Thoracic aorta (tissue), 2 donors: Measurements from ENCODE around the gene HOXD8. TPM values are rescaled to one million over a fixed set of nuclear protein-coding genes. Genes with fewer than 3 reads are reported as not detected.
A peak's percentile ranks its signal among the peaks of the same experiment; 100 is the strongest.

ENCODE experiments used
- ATAC-seq: fragments of 150-250 bp; one replicate; pipeline ENCODE4 v1.8.0; 2017; ENCODE audit warnings: low read depth; ENCODE audit not compliant: insufficient number of reproducible peaks, low FRiP score
- DNase-seq: peaks from one replicate; pipeline ENCODE4 v3.0.0-alpha.2; 2020; ENCODE audit warnings: low spot score
- H3K27ac ChIP-seq, 2 donors: fragments of 200-600 bp; sonication (generic); 1 replicate in 1 of 2; 2 replicates in 1 of 2; pipeline ENCODE4 v1.5.1; 2016; ENCODE audit warnings: mild to moderate bottlenecking in 2 of 2, moderate library complexity in 2 of 2
- H3K27me3 ChIP-seq: fragments of 200-600 bp; sonication (generic); replicated peaks from 2 replicates; pipeline ENCODE4 v1.6.0; 2016; ENCODE audit warnings: mild to moderate bottlenecking; ENCODE audit not compliant: insufficient read depth
- H3K36me3 ChIP-seq: fragments of 200-600 bp; sonication (generic); one replicate; pipeline ENCODE4 v1.5.1; 2016
- H3K4me1 ChIP-seq, 2 donors: fragments of 200-600 bp; sonication (generic); 1 replicate in 1 of 2; 2 replicates in 1 of 2; pipeline versions ENCODE4 v1.5.1 to v1.6.0; 2016; ENCODE audit warnings: low read depth in 2 of 2, mild to moderate bottlenecking in 1 of 2; ENCODE audit not compliant: control insufficient read depth in 1 of 2
- H3K4me3 ChIP-seq: fragments of 200-600 bp; sonication (generic); 2 replicates; pipeline ENCODE4 v1.5.1; 2016; ENCODE audit warnings: mild to moderate bottlenecking
- H3K9me3 ChIP-seq: fragments of 200-600 bp; sonication (generic); 2 replicates; pipeline ENCODE4 v1.5.1; 2016
- total RNA-seq, 2 donors: library from RNA; depleted of rRNA; stranded (reverse); fragments of >200 nt; gene quantifications; one replicate each; pipeline versions ENCODE4 v1.1.0 to v1.2.3, GENCODE V29; 2016
- TF ChIP-seq, protein P1 (sequence below): fragments of 200-600 bp; sonication (generic); IDR thresholded peaks from one replicate; pipeline ENCODE4 v1.5.1; 2019; ENCODE audit warnings: antibody characterized with exemption

Gene HOXD8
- total RNA-seq, 2 donors from 2014 or later: 3.9 to 11.2 TPM

DNA sequence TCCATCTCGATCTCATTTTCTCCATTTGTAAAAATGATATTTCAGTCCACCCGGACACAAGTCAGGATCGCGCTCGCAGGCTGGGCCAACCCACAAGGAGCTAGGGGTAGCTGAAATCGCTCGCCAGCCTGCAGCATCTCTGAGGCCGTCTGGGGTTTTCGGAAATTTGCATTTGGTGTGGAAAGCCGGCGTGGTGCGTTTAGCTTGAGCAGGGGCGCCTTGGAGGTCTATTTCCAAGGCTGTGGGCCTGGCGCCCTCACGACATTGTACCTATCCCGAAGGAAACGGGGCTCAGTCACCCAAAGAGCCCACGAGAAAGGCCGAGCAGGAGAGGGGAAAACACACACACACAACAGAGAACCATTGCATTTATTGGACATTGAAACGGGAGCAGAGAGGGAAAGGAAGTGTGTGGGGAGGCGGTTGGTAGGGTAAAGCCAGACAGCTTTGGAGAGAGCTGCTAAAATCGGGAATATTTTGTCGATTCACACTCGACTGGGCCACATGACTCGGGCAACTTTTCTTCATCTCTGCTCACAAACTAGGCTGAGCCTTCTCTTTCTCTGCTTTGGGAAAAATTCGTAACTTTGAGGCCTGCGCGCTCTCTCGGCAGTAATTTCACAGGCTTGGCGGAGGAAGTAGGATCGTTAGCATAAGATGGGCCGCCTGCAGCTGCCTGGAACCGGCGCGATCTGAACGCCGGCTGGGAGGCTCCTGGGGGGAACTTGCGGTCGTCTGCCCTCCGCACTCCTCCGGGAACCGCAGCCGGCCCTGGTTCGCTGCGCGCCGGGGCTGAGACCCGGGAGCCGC, 1.1 kb upstream of the HOXD8 start:
- Histone ChIP-seq H3K4me3 (peak overlapping the region; percentile 85), H3K27ac (peak overlapping the region in 1 of 2 donors; percentile 91), H3K9me3 (no peaks in the 10 kb centered on the region), H3K36me3 (no peaks in the 10 kb centered on the region), H3K27me3 (no peaks in the 10 kb centered on the region), H3K4me1 (peaks cover 5 to 37% of the 10 kb centered on the region in 2 donors)
- DNase-seq: no peak
- TF ChIP-seq, protein P1, sequence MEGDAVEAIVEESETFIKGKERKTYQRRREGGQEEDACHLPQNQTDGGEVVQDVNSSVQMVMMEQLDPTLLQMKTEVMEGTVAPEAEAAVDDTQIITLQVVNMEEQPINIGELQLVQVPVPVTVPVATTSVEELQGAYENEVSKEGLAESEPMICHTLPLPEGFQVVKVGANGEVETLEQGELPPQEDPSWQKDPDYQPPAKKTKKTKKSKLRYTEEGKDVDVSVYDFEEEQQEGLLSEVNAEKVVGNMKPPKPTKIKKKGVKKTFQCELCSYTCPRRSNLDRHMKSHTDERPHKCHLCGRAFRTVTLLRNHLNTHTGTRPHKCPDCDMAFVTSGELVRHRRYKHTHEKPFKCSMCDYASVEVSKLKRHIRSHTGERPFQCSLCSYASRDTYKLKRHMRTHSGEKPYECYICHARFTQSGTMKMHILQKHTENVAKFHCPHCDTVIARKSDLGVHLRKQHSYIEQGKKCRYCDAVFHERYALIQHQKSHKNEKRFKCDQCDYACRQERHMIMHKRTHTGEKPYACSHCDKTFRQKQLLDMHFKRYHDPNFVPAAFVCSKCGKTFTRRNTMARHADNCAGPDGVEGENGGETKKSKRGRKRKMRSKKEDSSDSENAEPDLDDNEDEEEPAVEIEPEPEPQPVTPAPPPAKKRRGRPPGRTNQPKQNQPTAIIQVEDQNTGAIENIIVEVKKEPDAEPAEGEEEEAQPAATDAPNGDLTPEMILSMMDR: no peak
- ATAC-seq: no peak

DNA sequence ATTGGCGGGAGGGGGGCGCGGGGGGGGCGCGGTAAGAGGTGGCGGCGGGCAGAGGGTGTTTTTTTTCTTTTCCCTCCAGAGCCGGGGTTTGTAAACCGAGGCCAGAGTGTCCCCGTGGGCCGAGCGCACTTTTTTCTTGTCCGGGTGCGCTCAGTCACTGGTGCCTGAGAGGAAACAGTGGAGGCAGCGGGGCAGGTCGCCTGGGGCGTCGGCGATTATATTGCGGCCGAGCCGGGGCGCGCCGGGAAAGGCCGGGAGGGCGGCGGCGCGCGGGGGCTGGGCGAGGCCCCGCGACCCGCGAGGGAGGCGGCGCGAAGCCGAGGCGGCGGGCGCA, 275 bp downstream of the HOXD8 start:
- no peak for DNase-seq

DNA sequence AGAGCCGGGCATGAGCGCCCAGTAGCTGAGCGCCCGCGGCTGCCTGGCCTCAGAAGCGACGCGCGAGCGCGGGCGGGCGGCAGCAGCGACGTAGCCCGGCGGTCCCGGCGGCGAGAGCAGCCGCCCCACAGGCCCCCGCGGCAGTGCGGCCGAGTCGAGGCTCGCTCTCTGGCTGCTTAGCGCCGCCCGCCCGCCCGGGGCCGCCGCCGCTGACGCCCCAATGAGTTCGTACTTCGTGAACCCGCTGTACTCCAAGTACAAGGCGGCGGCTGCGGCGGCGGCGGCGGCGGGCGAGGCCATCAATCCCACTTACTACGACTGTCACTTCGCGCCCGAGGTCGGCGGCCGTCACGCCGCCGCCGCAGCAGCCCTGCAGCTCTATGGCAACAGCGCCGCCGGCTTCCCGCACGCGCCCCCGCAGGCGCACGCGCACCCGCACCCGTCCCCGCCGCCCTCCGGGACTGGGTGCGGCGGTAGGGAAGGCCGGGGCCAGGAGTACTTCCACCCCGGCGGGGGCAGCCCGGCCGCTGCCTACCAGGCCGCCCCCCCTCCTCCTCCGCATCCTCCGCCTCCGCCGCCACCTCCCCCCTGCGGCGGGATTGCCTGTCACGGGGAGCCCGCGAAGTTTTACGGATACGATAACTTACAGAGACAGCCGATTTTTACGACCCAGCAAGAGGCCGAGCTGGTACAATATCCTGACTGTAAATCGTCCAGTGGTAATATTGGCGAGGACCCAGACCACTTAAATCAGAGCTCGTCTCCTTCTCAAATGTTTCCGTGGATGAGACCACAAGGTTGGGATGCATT, 847 bp downstream of the HOXD8 start:
- TF ChIP-seq, protein P1: no peak
- DNase-seq (no peak), ATAC-seq (peak; percentile 34)
- H3K27ac ChIP-seq: peak overlapping the region; percentile 76 to 91
- peaks cover 9 to 42% of the 10 kb centered on the region in 2 donors for H3K4me1 ChIP-seq
- H3K9me3 ChIP-seq: no peaks in the 10 kb centered on the region
- no peaks in the 10 kb centered on the region for H3K36me3 ChIP-seq
- no peaks in the 10 kb centered on the region for H3K27me3 ChIP-seq
- H3K4me3 ChIP-seq: peak overlapping the region; percentile 85

More for the DNA sequence above, 275 bp downstream of the HOXD8 start:
- peak; percentile 30 for ATAC-seq
- peak overlapping the region; percentile 76 to 91 for H3K27ac ChIP-seq
- H3K4me1 ChIP-seq: peaks cover 5 to 38% of the 10 kb centered on the region in 2 donors
- H3K36me3 ChIP-seq: no peaks in the 10 kb centered on the region
- no peaks in the 10 kb centered on the region for H3K27me3 ChIP-seq
- H3K9me3 ChIP-seq: no peaks in the 10 kb centered on the region
- H3K4me3 ChIP-seq: peak overlapping the region; percentile 85
- TF ChIP-seq, protein P1: no peak

DNA sequence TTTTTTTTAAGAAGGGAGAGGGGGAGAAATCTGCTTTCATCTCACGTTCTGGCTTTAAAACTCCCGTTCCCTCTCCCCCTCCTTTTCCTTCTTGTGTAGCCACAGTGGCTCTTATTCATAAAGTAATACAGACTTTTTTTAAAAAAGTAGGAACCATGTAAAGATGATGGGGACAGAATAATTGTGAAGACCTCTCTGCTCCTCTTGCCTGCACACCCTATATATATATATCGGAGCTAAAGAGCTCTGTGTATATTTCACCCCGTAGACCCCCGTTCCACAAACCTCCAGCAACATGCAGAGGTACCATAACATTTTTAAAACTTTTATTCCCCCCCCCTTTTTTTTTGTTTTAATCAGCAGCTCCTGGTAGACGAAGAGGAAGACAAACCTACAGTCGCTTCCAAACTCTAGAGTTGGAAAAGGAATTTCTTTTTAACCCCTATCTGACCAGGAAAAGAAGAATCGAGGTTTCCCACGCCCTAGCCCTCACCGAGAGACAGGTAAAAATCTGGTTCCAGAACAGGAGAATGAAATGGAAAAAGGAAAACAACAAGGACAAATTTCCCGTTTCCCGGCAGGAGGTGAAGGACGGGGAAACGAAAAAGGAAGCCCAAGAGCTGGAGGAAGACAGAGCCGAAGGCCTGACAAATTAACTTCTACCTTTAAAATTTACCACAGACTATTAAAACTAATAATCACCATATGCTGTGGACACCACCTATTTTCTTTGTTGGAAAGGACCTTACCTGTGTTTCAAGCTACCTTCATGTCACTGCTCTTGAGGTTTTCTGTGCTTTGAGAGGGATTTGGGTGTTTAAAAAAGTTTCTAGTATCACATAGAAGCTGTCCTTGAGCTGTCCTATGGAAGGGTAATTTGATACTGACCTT, 1.7 kb downstream of the HOXD8 start:
- Histone ChIP-seq H3K9me3 (no peaks in the 10 kb centered on the region), H3K27ac (peak overlapping the region in 1 of 2 donors; percentile 91), H3K36me3 (no peaks in the 10 kb centered on the region), H3K27me3 (no peaks in the 10 kb centered on the region), H3K4me3 (peak overlapping the region; percentile 85), H3K4me1 (peaks cover 12 to 47% of the 10 kb centered on the region in 2 donors)
- ATAC-seq: no peak
- no peak for DNase-seq
- TF ChIP-seq, protein P1: no peak
